C4-2B (cell line): Measurements from ENCODE around the gene RFPL4AL1.

Source experiments
- CTCF ChIP-seq: fragments of 450-650 bp; conservative IDR thresholded peaks from 2 replicates; pipeline ENCODE4 v1.5.1; 2017; ENCODE audit warnings: mild to moderate bottlenecking
- ZFX ChIP-seq: fragments of 450-650 bp; IDR thresholded peaks from 2 replicates; pipeline ENCODE4 v1.6.1; 2017

- no peak for TF ChIP-seq CTCF
- no peak for TF ChIP-seq ZFX
These were observed 15.5 kb upstream of the RFPL4AL1 start for GRCh38 chr19:55753401-55753800.
